Measurements from ENCODE around the gene SLC17A2.

The SLC17A2 gene

DNA sequence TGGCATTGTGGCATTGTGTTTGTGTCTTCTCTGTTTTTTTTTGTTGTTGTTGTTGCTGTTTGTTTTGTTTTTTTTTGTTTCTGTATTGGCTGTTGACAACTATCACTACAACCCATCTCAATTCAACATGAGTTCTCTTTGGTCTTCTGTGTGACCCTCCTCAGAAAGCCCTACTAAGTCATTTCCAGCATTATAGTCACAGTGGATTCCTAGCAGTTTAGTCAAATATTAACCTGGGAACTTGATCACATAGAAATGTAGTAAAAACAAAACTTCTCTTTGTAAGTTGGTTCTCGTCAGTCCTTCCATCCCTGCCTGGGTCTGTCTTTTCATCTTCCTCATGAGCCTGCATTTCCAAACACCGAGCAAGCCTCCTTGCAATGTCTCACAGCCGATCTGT is 16.8 kb downstream of the SLC17A2 start:
- Histone ChIP-seq H3K4me3 (ENCODE audit: low read depth, low read length) (no peak overlapping the region), H3K36me3 (replicated peaks) (no peaks in the 10 kb centered on the region), H3K27me3 (replicated peaks) (no peaks in the 10 kb centered on the region), H3K27ac (no peak overlapping the region)
- in situ Hi-C loops (cut with HindIII; ENCODE audit: low pct_ligation_motif_present, low sequenced_read_pairs) = no loop called here
- no peak for TF ChIP-seq CTCF (IDR thresholded peaks at IDR 0.05; ENCODE audit: low read depth, low read length, missing control alignments)
- DNase-seq = no peak

DNA sequence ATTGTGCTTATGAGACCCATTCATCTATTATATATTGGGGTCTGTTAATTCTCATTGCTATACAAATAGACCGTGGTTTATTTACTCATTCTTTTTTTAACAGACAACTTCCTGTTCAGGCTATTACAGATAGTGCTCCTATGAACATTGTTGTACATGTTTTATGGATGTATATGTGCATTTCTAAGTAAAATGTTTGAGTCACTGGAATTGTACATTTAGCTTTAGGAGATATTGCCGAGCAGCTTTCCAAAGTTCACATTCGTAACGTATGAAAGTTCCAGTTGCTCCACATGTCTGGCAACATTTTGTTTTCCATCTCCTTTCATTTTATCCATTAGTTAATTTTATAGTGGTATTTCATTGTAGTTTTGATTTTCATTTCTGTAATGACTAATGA is 19.1 kb downstream of the SLC17A2 start:
- in situ Hi-C loops (cut with HindIII; ENCODE audit: low pct_ligation_motif_present, low sequenced_read_pairs) = no loop called here
- no peak for DNase-seq

GRCh38 chr6:25907475-25908014 is 22.9 kb downstream of the SLC17A2 start:
- no peak for TF ChIP-seq CTCF (IDR thresholded peaks at IDR 0.05; ENCODE audit: low read depth, low read length, missing control alignments)
- no peaks in the 10 kb centered on the region for H3K36me3 ChIP-seq (replicated peaks)
- in situ Hi-C loops (cut with HindIII; ENCODE audit: low pct_ligation_motif_present, low sequenced_read_pairs) = no loop called here
- no peak overlapping the region for H3K27ac ChIP-seq
- DNase-seq = no peak
- no peak overlapping the region for H3K4me3 ChIP-seq (ENCODE audit: low read depth, low read length)
- no peaks in the 10 kb centered on the region for H3K27me3 ChIP-seq (replicated peaks)

More for the DNA sequence above, 19.1 kb downstream of the SLC17A2 start:
- no peak overlapping the region for H3K4me3 ChIP-seq (ENCODE audit: low read depth, low read length)
- H3K27ac ChIP-seq = no peak overlapping the region
- H3K36me3 ChIP-seq (replicated peaks) = no peaks in the 10 kb centered on the region
- TF ChIP-seq CTCF (IDR thresholded peaks at IDR 0.05; ENCODE audit: low read depth, low read length, missing control alignments) = no peak
- no peaks in the 10 kb centered on the region for H3K27me3 ChIP-seq (replicated peaks)

DNA sequence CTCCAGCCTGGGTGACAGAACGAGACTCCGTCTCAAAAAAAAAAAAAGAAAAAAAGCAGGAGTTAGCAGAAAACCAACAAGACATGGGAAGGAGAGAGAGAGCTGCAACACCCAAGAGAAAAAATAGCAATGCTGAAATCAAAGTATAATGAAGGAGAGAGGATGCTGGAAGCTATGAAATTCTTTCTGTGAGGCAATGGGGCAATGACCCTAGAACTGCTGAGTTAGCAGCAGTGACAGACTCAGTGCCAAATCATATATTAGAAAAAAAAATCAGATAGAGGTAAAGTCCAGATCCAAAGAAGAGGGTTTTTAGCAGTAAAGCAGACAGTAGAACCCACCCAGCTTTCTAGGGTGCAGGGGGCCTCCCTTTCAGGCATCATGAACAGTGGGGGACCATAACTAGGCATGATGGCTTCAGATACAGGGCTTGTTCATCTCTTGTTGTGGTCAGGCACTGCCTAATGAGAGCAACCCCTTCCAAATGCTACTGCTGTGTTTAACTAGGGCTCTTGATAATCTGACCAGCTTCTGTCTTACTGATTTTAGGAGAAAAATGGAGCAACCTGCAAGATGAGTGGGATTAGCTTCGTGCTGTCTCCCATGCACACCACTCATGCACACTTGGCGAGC is 26.9 kb downstream of the SLC17A2 start:
- Histone ChIP-seq H3K36me3 (replicated peaks) (no peaks in the 10 kb centered on the region), H3K4me3 (ENCODE audit: low read depth, low read length) (no peak overlapping the region), H3K27ac (no peak overlapping the region), H3K27me3 (replicated peaks) (no peaks in the 10 kb centered on the region)
- DNase-seq = no peak
- TF ChIP-seq CTCF (IDR thresholded peaks at IDR 0.05; ENCODE audit: low read depth, low read length, missing control alignments) = no peak
- in situ Hi-C loops (cut with HindIII; ENCODE audit: low pct_ligation_motif_present, low sequenced_read_pairs) = no loop called here

GRCh38 chr6:25902071-25902470 is 28.4 kb downstream of the SLC17A2 start:
- Histone ChIP-seq H3K27ac (no peak overlapping the region), H3K36me3 (replicated peaks) (no peaks in the 10 kb centered on the region), H3K4me3 (ENCODE audit: low read depth, low read length) (no peak overlapping the region), H3K27me3 (replicated peaks) (no peaks in the 10 kb centered on the region)
- DNase-seq = no peak
- in situ Hi-C loops (cut with HindIII; ENCODE audit: low pct_ligation_motif_present, low sequenced_read_pairs) = no loop called here
- no peak for TF ChIP-seq CTCF (IDR thresholded peaks at IDR 0.05; ENCODE audit: low read depth, low read length, missing control alignments)

DNA sequence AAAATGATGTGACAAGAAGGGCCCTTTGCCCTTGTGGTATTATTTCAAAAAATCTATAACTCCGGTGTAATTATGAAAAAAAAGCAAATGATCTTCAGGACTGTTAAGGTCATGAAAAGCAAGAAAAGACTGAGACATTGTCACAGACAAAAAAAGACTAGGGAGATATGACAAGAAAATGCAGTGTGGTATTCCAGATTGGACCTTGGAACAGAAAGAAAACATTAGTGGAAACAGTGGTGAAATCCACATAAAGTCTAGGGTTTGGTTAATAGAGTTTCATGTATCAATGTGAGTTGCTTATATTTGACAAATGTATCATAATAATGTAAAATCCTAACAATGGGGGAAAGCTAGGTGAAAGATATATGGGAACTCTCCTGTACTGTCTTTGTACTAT is 29.6 kb downstream of the SLC17A2 start:
- H3K27ac ChIP-seq = no peak overlapping the region
- H3K4me3 ChIP-seq (ENCODE audit: low read depth, low read length) = no peak overlapping the region
- H3K36me3 ChIP-seq (replicated peaks) = no peaks in the 10 kb centered on the region
- in situ Hi-C loops (cut with HindIII; ENCODE audit: low pct_ligation_motif_present, low sequenced_read_pairs) = no loop called here
- H3K27me3 ChIP-seq (replicated peaks) = no peaks in the 10 kb centered on the region
- TF ChIP-seq CTCF (IDR thresholded peaks at IDR 0.05; ENCODE audit: low read depth, low read length, missing control alignments) = no peak
- DNase-seq = no peak

Measured in brain microvascular endothelial cell (primary cell).